C4-2B (cell line): Measurements from ENCODE around the gene TSPYL6.

Experiments
- ZFX ChIP-seq: fragments of 450-650 bp; IDR thresholded peaks from 2 replicates; pipeline ENCODE4 v1.6.1; 2017
- TF ChIP-seq, protein P1 (sequence below): fragments of 450-650 bp; conservative IDR thresholded peaks from 2 replicates; pipeline ENCODE4 v1.5.1; 2017; ENCODE audit warnings: mild to moderate bottlenecking

DNA sequence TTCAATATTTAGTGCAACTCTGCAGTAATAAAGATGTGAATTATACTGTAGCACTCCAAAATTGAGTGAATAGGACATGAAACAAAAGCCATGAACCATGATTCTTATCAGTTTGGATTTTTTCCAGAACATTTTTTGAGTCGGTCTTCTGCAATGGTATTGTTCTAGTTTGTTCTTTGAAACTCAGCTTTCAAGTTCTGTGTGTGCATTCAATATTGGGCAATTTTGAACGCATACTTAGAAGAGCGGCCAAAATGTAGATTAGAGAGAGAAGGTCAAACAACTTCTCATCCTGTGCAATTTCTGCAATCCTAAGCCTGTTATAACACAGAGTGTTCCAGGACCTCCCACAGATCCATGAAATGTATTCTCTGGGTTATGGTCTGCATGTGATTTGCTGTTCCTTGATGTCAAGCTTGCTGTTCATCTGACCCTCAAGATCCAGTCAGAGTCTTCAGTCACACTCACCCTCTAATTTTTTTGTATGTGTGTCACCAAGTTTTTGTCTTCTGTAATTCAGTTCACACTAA, 48.3 kb downstream of the TSPYL6 start:
- TF ChIP-seq, protein P1, sequence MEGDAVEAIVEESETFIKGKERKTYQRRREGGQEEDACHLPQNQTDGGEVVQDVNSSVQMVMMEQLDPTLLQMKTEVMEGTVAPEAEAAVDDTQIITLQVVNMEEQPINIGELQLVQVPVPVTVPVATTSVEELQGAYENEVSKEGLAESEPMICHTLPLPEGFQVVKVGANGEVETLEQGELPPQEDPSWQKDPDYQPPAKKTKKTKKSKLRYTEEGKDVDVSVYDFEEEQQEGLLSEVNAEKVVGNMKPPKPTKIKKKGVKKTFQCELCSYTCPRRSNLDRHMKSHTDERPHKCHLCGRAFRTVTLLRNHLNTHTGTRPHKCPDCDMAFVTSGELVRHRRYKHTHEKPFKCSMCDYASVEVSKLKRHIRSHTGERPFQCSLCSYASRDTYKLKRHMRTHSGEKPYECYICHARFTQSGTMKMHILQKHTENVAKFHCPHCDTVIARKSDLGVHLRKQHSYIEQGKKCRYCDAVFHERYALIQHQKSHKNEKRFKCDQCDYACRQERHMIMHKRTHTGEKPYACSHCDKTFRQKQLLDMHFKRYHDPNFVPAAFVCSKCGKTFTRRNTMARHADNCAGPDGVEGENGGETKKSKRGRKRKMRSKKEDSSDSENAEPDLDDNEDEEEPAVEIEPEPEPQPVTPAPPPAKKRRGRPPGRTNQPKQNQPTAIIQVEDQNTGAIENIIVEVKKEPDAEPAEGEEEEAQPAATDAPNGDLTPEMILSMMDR = no peak
- no peak for TF ChIP-seq ZFX
